Stimulated activated effector memory CD8-positive, alpha-beta T cell treated with anti-CD3 and anti-CD28 coated beads, Interleukin-12 subunit alpha, Interleukin-12 subunit beta, amount 100 ng/mL, for 72 hours (primary cell): ENCODE data around the gene GALR3.

Experiments
- ATAC-seq: fragments of 150-1000 bp; cut with Tn5 transposase; 2 replicates; pipeline ENCODE4 v1.10.0; 2021
- DNase-seq, 2 donors: peaks; one replicate each; pipeline ENCODE4 v3.0.0; 2021 to 2022; ENCODE audit warnings: low spot score in 2 of 2
- H3K27ac Mint-ChIP-seq: one replicate; pipeline ENCODE4 v1.8.0; 2022; ENCODE audit warnings: mild to moderate bottlenecking, mixed read lengths
- H3K36me3 Mint-ChIP-seq: one replicate; pipeline ENCODE4 v1.8.0; 2022; ENCODE audit warnings: mild to moderate bottlenecking, mixed read lengths
- H3K4me1 Mint-ChIP-seq: one replicate; pipeline ENCODE4 v1.8.0; 2022; ENCODE audit warnings: mixed read lengths
- H3K4me3 Mint-ChIP-seq: one replicate; pipeline ENCODE4 v1.8.0; 2022; ENCODE audit warnings: mild to moderate bottlenecking, mixed read lengths
- H3K9me3 Mint-ChIP-seq: one replicate; pipeline ENCODE4 v1.8.0; 2022; ENCODE audit warnings: mixed read lengths

GALR3 gene

DNA sequence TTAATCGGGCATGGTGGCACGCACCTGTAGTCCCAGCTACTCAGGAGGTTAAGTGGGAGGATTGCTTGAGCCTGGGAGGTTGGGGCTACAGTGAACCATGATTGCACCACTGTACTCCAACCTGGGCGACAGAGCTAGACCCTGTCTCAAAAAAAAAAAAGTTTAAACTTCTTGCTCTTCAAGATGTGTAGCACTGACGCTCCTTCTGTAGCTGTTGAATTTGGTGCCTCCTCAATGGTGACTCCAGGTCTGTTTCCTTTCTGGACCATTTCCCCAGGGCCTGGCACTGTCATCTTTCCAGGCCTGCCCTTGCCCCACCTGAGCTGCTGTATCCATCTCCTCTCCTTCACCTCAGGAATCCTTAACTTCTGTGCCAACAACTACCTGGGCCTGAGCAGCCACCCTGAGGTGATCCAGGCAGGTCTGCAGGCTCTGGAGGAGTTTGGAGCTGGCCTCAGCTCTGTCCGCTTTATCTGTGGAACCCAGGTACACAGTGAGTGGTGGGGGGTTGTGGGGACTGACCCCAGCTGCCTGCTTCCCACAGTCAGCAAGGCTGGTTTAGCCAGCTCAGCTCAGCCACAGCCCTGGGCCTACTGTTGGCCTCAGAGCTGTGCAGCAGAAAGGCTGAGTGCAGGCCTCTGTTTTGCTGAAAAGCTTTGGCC is 13.4 kb upstream of the GALR3 start:
- Mint-ChIP-seq H3K27ac (no peak overlapping the region), H3K9me3 (no peaks in the 10 kb centered on the region), H3K4me3 (no peak overlapping the region), H3K36me3 (no peaks in the 10 kb centered on the region), H3K4me1 (peaks cover 23% of the 10 kb centered on the region)
- DNase-seq (no peak), ATAC-seq (no peak)

DNA sequence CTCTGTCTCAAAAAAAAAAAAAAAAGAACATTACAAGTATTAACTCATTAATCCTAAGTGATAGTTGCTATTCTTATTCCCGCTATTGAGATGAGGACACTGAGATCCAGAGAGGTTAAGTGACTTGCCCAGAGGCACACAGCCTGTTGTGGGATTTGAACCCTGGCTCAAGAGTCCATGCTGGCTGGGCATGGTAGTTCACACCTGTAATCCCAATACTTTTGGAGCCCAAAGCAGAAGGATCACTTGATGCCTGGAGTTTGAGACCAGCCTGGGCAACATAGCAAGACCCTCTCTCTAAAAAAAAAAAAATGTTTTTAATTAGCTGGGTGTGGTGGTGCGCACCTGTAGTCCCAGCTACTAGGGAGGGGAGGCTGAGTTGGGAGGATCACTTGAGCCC is 11.3 kb upstream of the GALR3 start:
- Mint-ChIP-seq H3K27ac (no peak overlapping the region), H3K4me1 (peaks cover 8% of the 10 kb centered on the region), H3K4me3 (no peak overlapping the region), H3K9me3 (no peaks in the 10 kb centered on the region), H3K36me3 (peaks cover 6% of the 10 kb centered on the region)
- ATAC-seq (no peak), DNase-seq (no peak)

DNA sequence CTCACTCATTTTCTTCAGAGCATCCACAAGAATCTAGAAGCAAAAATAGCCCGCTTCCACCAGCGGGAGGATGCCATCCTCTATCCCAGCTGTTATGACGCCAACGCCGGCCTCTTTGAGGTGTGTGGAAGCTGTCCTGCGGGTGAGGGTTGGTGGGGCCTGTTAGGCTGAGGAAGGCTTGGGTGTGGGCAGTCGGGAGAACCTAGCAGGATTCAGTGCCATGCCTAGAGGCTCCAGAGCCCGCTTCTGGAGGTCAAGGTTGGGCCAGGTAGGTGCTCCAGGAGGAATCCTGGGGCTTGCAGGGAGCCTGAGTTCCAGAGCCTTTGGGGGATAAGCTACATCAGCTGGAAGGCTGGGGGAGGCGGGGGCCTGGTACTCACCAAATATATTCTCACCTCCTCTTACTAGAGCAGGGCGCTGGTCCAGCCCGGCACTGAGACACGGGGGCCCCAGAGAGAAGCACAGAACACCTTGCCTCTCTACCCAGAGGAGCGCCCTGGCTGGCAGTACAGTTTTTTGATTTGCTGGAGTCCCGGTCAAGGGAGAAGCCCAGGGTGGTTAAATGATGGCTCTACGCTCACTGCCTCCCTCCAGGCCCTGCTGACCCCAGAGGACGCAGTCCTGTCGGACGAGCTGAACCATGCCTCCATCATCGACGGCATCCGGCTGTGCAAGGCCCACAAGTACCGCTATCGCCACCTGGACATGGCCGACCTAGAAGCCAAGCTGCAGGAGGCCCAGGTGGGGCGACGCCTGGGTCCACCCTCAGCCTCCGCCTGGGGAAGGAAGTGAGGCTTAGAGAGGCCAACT is 10.1 kb upstream of the GALR3 start:
- no peak for DNase-seq
- no peak for ATAC-seq
- H3K9me3 Mint-ChIP-seq = no peaks in the 10 kb centered on the region
- H3K4me3 Mint-ChIP-seq = no peak overlapping the region
- peaks cover 6% of the 10 kb centered on the region for H3K4me1 Mint-ChIP-seq
- H3K27ac Mint-ChIP-seq = no peak overlapping the region
- H3K36me3 Mint-ChIP-seq = peaks cover 6% of the 10 kb centered on the region

DNA sequence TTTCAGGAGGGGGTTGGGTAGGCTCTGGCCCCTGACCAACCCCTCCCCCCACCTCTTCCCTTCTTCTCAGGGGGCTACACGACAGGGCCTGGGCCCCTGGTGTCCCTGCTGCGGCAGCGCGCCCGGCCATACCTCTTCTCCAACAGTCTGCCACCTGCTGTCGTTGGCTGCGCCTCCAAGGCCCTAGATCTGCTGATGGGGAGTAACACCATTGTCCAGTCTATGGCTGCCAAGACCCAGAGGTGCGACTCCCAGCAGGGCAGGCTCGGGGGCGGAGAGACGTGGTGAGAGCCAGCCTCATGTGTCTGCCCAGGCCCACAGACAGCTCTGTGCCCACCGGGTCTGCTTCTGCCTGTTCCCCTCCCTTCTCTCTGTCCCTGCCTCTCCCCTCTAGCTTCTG is 7.6 kb upstream of the GALR3 start:
- no peak overlapping the region for H3K4me3 Mint-ChIP-seq
- no peak for ATAC-seq
- peaks cover 8% of the 10 kb centered on the region for H3K4me1 Mint-ChIP-seq
- peaks cover 6% of the 10 kb centered on the region for H3K36me3 Mint-ChIP-seq
- no peak for DNase-seq
- no peaks in the 10 kb centered on the region for H3K9me3 Mint-ChIP-seq
- no peak overlapping the region for H3K27ac Mint-ChIP-seq

DNA sequence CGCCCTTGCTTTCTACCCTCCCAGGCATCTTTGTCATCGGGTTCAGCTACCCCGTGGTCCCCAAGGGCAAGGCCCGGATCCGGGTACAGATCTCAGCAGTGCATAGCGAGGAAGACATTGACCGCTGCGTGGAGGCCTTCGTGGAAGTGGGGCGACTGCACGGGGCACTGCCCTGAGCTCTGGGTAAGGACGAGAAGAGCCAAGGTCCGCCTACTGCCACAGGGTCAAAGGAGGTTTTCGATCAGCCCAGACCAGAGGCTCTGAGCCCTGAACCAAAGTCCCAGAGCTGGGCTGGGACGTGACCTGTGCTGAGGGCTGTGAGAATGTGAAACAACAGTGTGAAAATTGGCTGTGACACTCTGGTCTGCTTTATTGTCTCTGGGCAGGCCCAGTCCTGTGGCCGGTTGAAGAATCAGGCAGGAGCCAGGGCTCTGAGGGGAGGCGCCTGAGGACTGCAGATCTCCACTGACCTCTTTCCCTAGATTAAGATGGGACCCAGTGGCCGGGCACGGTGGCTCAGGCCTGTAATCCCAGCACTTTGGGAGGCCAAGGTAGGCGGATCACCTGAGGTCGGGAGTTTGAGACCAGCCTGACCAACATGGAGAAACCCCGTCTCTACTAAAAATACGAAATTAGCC is 6.5 kb upstream of the GALR3 start:
- Mint-ChIP-seq H3K27ac (no peak overlapping the region), H3K4me1 (peaks cover 8% of the 10 kb centered on the region), H3K36me3 (peaks cover 6% of the 10 kb centered on the region), H3K4me3 (no peak overlapping the region), H3K9me3 (no peaks in the 10 kb centered on the region)
- DNase-seq (no peak), ATAC-seq (no peak)

DNA sequence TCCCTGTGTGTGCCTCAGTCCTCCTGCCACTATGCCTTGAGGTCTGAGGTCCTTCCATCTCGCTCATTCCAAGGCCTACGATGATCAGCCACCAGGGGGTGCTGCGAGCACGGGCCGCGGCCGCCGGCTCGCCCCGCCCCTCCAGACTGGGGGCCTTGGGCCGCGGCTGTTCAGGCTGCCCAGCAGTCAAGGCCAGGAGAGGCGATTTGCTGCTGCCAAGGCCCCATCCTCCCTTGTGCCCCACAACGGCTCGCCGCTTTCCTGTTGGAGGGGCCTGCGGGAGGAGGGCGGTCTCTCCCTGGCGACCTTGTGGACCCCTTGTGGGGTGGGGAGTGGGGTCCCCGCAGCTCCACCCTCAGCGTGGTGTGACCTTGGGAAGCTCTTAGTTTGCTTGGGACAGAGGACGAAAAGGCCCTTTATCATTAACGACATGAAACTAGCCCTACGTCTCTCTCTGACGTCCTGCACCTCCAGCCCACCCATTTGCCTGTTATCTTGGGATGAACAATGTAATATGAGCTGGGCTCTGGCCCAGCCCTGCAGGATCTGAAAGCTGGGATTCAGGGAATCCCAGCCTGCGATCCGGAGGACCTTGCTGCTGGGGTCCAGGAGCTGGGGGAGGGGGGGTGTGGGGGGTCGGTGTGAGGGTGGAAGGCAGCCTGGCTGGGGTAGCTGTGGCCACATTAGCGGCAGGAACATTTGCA is 5.3 kb upstream of the GALR3 start:
- Mint-ChIP-seq H3K9me3 (no peaks in the 10 kb centered on the region), H3K27ac (no peak overlapping the region), H3K4me1 (peaks cover 8% of the 10 kb centered on the region), H3K36me3 (peaks cover 6% of the 10 kb centered on the region), H3K4me3 (peak overlapping the region; percentile 50)
- ATAC-seq (peak; percentile 83), DNase-seq (peak; percentile 92 to 93)

DNA sequence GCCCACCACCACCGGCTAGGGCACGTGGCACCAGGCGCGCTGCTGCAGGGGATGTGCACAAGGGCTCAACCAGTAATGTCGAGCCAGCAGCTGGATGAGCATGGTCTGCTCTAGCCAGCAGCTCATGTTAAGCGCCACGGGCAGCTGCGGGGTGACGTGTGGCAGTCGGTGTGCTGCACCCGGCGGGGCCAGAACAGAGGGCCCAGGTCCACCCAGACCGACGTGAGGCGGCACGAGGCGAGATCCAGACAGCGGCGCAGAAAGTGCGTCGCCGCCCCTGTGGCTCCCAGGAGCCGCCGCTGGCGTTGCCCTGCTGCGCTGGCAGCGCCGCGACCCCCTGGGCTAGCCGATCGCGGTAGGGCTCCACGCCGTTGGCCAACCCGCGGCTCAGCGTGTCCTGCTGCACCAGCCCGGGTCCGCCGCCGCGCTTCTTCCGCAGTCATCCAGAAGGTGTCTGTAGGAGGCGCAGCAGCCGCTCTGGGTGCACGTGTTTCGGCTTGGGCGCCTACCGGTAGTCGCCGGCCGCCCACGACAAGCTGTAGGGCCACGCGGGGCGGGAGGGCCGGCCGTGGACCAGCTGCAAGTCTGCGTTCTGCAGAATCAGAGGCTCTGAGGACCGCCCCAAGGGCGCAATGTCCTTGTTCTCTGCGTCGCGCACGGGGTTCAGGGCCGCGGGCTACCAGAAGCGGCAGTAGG is 4.6 kb upstream of the GALR3 start:
- ATAC-seq (peak; percentile 80), DNase-seq (peak; percentile 44 to 78)
- Mint-ChIP-seq H3K36me3 (peaks cover 6% of the 10 kb centered on the region), H3K4me1 (peaks cover 8% of the 10 kb centered on the region), H3K9me3 (no peaks in the 10 kb centered on the region), H3K4me3 (peak overlapping the region; percentile 50), H3K27ac (no peak overlapping the region)

DNA sequence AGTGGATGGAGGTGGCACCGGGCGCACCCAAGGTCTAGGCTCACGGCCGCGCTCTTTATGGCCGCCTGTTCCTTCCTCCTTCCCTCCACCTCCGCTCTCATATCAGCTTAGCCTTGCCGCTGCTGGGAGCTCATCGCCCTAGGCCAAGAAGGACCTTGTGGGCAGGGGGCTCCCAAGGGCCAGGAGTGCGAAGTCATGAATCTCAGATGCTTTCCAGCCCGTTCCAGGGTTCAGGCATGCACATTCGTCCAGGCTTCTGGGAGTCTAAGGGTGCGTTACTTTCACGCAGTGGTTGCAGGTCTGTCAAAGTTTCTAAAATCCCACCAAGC is 4.1 kb upstream of the GALR3 start:
- peak overlapping the region; percentile 50 for H3K4me3 Mint-ChIP-seq
- H3K9me3 Mint-ChIP-seq = no peaks in the 10 kb centered on the region
- peaks cover 6% of the 10 kb centered on the region for H3K36me3 Mint-ChIP-seq
- no peak overlapping the region for H3K27ac Mint-ChIP-seq
- no peak for DNase-seq
- no peak for ATAC-seq
- peaks cover 8% of the 10 kb centered on the region for H3K4me1 Mint-ChIP-seq

DNA sequence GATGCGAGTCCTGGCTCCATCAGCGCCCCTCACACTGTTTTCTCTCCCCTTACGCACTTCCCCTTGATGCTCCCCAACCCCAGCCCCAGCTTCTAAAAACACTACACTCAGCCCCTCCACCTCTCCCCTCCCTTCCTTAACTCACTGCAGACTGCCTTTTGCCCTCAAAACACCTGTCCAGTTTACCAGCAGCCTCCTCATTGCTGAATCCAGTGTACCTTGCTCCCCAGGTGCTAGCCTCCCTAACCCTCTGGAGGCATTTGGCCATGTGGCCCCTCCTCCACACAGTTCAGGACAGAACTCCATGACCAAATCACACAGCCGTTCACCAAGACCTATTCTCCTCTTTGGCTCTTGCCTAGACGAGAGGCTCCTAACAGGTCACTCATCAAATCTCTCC is 2.8 kb upstream of the GALR3 start:
- no peak for ATAC-seq
- Mint-ChIP-seq H3K27ac (no peak overlapping the region), H3K36me3 (peaks cover 6% of the 10 kb centered on the region), H3K9me3 (no peaks in the 10 kb centered on the region), H3K4me1 (peaks cover 8% of the 10 kb centered on the region), H3K4me3 (no peak overlapping the region)
- DNase-seq = no peak

DNA sequence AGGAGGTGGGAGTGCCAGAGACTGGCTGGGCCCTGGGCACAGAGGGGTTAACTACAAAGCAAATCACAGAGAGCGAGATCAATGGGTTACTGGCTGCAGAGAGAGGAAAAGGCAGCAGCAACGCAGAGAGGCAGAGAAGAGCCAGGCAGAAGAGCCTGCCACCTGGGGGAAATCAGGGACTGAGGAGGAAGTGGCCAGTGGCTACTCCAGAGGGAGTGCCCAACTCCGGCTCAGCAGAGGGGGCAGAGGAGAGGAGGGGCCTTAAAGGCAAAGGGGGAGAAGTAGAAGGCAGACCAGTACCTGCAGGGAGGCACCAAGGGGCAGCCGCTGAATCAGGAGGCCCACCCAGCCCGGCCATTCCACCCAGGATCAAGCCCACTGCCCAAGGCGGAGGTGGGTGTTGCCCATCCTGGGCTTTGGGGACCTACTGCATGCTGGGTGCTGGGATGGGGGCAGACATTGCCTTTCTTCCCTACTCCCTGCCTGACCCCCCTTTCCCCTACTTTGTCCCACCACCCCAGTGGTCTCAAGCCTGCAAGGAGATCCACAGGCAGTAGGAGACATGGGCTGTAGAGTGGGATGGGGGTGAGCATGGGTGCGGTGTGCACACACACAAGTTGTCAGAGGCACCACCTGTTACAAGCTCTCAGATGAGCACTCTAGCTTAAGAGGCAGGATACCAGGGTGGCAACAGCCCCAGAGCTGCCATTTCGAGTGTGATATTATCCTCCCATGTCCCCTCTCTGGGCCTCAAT is 926 bp upstream of the GALR3 start:
- no peak for ATAC-seq
- no peaks in the 10 kb centered on the region for H3K9me3 Mint-ChIP-seq
- no peaks in the 10 kb centered on the region for H3K36me3 Mint-ChIP-seq
- DNase-seq = no peak
- H3K27ac Mint-ChIP-seq = no peak overlapping the region
- no peak overlapping the region for H3K4me3 Mint-ChIP-seq
- peaks cover 13% of the 10 kb centered on the region for H3K4me1 Mint-ChIP-seq

DNA sequence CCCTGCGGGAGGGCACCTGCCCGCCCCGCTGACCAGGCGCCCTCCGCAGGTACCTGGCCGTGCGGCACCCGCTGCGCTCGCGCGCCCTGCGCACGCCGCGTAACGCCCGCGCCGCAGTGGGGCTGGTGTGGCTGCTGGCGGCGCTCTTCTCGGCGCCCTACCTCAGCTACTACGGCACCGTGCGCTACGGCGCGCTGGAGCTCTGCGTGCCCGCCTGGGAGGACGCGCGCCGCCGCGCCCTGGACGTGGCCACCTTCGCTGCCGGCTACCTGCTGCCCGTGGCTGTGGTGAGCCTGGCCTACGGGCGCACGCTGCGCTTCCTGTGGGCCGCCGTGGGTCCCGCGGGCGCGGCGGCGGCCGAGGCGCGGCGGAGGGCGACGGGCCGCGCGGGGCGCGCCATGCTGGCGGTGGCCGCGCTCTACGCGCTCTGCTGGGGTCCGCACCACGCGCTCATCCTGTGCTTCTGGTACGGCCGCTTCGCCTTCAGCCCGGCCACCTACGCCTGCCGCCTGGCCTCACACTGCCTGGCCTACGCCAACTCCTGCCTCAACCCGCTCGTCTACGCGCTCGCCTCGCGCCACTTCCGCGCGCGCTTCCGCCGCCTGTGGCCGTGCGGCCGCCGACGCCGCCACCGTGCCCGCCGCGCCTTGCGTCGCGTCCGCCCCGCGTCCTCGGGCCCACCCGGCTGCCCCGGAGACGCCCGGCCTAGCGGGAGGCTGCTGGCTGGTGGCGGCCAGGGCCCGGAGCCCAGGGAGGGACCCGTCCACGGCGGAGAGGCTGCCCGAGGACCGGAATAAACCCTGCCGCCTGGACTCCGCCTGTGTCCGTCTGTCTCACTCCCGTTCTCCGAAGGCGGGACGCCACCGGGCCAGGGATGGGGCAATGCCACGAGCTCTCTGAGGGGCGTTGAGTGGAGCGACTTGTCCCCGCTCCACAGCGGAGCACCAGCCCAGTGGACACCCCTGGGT is 1.8 kb downstream of the GALR3 start:
- peaks cover under 1% of the 10 kb centered on the region for H3K36me3 Mint-ChIP-seq
- DNase-seq = peak in 1 of 2 donors; percentile 56
- peak; percentile 71 for ATAC-seq
- H3K27ac Mint-ChIP-seq = no peak overlapping the region
- peaks cover 5% of the 10 kb centered on the region for H3K4me1 Mint-ChIP-seq
- H3K9me3 Mint-ChIP-seq = no peaks in the 10 kb centered on the region
- H3K4me3 Mint-ChIP-seq = peak overlapping the region; percentile 66

DNA sequence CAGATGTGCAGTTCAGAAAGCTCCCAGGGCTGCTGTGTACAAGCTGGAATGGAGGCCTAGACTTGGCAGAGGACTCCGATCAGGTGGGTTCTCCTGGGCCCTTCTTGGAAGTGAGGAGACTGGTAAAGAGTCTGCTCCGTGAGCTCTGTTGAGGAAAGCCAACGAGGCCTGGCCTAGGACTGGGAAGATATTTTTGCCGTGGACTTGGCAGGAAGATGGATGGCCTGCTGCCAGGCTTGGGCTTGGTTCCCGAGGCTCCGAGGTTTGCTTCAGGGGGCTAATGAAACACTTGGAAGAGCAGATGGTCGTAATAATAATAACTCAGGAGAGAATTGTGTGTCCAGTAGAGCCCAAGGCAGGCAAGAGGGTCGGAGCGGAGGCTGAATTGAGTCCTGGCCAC is 3.9 kb downstream of the GALR3 start:
- Mint-ChIP-seq H3K4me3 (no peak overlapping the region), H3K27ac (peak overlapping the region; percentile 52), H3K4me1 (peaks cover 5% of the 10 kb centered on the region), H3K9me3 (no peaks in the 10 kb centered on the region), H3K36me3 (peaks cover 15% of the 10 kb centered on the region)
- DNase-seq = no peak
- ATAC-seq = no peak

DNA sequence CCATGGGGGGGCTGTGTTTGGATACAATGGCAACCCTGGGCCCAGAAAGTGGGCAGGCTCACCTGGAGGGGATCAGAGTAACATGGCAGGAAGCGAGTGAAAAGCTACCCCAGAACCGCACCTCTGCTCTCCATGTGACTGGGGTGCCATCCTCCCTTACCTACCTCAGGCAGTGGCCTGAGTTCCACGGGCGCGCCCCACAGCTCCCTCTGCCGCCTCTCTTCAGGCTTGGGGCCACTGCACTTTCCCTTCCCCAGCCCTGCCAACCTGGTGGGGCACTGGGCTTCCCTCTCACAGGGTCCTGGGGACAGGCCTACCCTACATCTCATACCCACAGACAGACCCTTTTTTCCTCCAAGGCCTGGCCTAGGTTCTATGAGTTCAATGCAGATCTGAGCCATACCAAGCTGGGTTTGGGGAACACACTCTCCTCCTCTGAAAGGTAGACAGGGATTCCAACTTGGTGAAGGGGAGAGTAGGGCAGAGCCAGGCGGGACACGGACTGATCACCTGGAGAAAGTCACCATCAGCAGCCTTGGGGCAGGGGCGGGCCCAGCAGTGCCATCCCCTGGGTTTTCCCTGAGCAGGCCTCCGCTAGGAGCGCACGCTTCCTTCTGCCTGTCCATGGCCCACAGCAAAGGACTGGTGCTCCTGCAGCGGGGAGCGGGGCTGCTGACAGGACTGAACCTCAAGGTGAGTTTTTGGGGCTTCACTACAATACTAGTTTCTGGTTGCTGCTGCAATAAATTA is 7.1 kb downstream of the GALR3 start:
- Mint-ChIP-seq H3K4me1 (peaks cover 5% of the 10 kb centered on the region), H3K9me3 (no peaks in the 10 kb centered on the region), H3K4me3 (no peak overlapping the region), H3K36me3 (peaks cover 43% of the 10 kb centered on the region), H3K27ac (peak overlapping the region; percentile 60)
- ATAC-seq (no peak), DNase-seq (no peak)
